ENCODE measurements around the gene PLPP3.

DNA sequence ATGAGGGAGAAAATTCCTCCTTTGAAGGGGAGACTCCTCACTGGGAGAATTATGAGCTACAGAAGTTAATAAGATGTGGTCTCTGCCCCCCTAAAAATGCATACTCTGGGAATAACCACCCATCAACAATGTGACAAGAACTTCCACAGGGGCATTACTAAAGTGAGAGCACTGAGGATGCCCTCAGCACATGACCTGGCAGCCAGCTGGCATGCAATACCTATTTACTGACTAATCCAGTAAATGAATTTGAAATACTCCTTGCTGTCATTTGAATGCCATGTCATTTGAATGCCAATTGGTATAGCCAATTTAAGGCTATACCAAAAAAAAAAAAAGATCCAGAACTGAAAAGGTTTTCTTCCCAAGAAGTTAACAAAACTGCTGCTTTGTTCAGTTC is 30.8 kb downstream of the PLPP3 start:
- TF ChIP-seq SUZ12 (IDR thresholded peaks at IDR 0.05; ENCODE audit: extremely low read depth, insufficient read depth, insufficient read length) (no peak), YY1 (IDR thresholded peaks at IDR 0.05; ENCODE audit: insufficient read depth, insufficient read length) (no peak), ZNF274 (IDR thresholded peaks at IDR 0.05; ENCODE audit: low read depth, low read length) (no peak)

All from NT2/D1 (cell line).